Right lobe of liver (tissue), 6 donors: ENCODE measurements around the gene OR4D2. TPM values are rescaled to one million over a fixed set of nuclear protein-coding genes. Genes with fewer than 3 reads are reported as not detected.
A peak's percentile ranks its signal among the peaks of the same experiment; 100 is the strongest.
"Not testable (repeated sequence)": the region's sequence is repeated elsewhere in the genome, so short reads cannot be mapped to it uniquely, and the experiment has no call there.

ENCODE experiments used
- ATAC-seq, 4 donors: fragments of 200-7000 bp; cut with Tn5 transposase; one replicate each; pipeline ENCODE4 v1.9.1; 2020; ENCODE audit warnings: mild to moderate bottlenecking in 4 of 4, moderate library complexity in 4 of 4
- DNase-seq, 3 donors: peaks; one replicate each; pipeline ENCODE4 v3.0.0-alpha.2; 2020
- H3K27ac ChIP-seq, 3 donors: fragments of 200-600 bp; one replicate each; pipeline ENCODE4 v1.8.0; 2022
- H3K27me3 ChIP-seq, 2 donors: fragments of 200-600 bp; one replicate each; pipeline ENCODE4 v1.8.0; 2022
- H3K36me3 ChIP-seq, 4 donors: fragments of 200-600 bp; sonication (generic) in 1 of 4; one replicate each; pipeline versions ENCODE4 v1.5.1 to v1.8.0; 2017 to 2022; ENCODE audit warnings: control low read depth in 1 of 4
- H3K4me1 ChIP-seq, 4 donors: fragments of 200-600 bp; sonication (generic) in 1 of 4; one replicate each; pipeline versions ENCODE4 v1.5.1 to v1.8.0; 2017 to 2022; ENCODE audit warnings: control low read depth in 1 of 4
- H3K4me3 ChIP-seq, 3 donors: fragments of 200-600 bp; one replicate each; pipeline ENCODE4 v1.8.0; 2022
- H3K9me3 ChIP-seq, 4 donors: fragments of 200-600 bp; sonication (generic) in 1 of 4; one replicate each; pipeline versions ENCODE4 v1.5.1 to v1.8.0; 2017 to 2022; ENCODE audit warnings: control low read depth in 1 of 4
- CTCF ChIP-seq, 4 donors: fragments of 200-600 bp in 3 of 4; fragments of 450-650 bp in 1 of 4; IDR thresholded peaks; one replicate each; pipeline versions ENCODE4 v1.5.1 to v1.8.0; 2016 to 2022; ENCODE audit warnings: antibody characterized with exemption in 4 of 4, mild to moderate bottlenecking in 2 of 4
- POLR2A ChIP-seq: fragments of 450-650 bp; IDR thresholded peaks from one replicate; pipeline ENCODE4 v1.6.1; 2017; ENCODE audit warnings: antibody characterized with exemption, mild to moderate bottlenecking
- WGBS: methylation state at CpG from one replicate; pipeline ENCODE4 v1.1.6; 2018; ENCODE audit warnings: low coverage, low lambda C conversion rate; ENCODE audit not compliant: insufficient coverage; ENCODE audit errors: missing lambda C conversion rate; 5-methylcytosine and 5-hydroxymethylcytosine counted together
- intact Hi-C, 2 donors: fragments of 100-400 bp; cut with DNase I; formaldehyde crosslinking; loops; one replicate each; pipeline versions ENCODE4 v1.11.2 to v1.14.1; 2022
- total RNA-seq, 6 experiments: library from RNA; depleted of rRNA in 2 of 6; stranded (reverse); fragments of >200 nt in 2 of 6; fragmentation: NEBNext Ultra II Directional in 3 of 6; extraction: Animal tissue kit (Norgen Biotek cat#: 25700) in 3 of 6; gene quantifications; one replicate each; pipeline versions ENCODE4 v1.1.0 to v1.2.4, GENCODE V29; 2016 to 2023
- donor health status: DM: no; HTN: yes; CAD: no.
- donor health status: DM: no; HTN: no; CAD: no.
- donor health status: DM: no; HTN: no; CAD: no.
- donor health status: DM: no; HTN: yes; CAD: no.
- donor health status: DM: no; HTN: yes; CAD: no.

Gene OR4D2
- total RNA-seq, 6 experiments from 2014 or later: not detected

GRCh38 chr17:58121925-58122324 is 44.9 kb upstream of the OR4D2 start:
- H3K9me3 ChIP-seq: no peaks in the 10 kb centered on the region
- WGBS: 43% methylated on average over 5 of the region's 5 CpGs
- ATAC-seq: peak in 1 of 4 donors; percentile 19
- TF ChIP-seq POLR2A (no peak), CTCF (IDR thresholded peaks at IDR 0.05) (peak in 2 of 4 donors; percentile 4 to 12)
- H3K4me3 ChIP-seq: no peak overlapping the region
- no peak for DNase-seq
- H3K4me1 ChIP-seq: no peaks in the 10 kb centered on the region
- no peaks in the 10 kb centered on the region for H3K27me3 ChIP-seq
- intact Hi-C loops: no loop called here
- H3K27ac ChIP-seq: no peak overlapping the region
- no peaks in the 10 kb centered on the region for H3K36me3 ChIP-seq

DNA sequence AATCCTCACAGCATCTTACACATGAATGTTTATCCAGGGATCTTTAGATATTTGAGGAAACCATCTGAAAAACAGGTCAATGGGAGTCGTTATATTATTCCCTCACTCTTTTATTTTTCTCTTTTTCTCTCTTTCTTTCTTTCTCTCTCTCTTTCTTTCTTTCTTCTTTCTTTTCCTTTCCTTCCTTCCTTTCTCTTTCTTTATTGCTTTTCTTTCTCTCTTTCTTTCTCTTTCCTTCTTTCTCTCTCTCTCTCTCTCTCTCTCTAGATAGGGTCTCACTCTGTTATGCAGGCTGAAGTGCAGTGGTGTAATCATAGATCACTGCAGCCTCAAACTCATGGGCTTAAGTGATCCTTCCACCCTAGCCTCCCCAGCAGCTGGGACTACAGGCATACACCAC is 38.9 kb upstream of the OR4D2 start:
- no peaks in the 10 kb centered on the region for H3K27me3 ChIP-seq
- H3K4me1 ChIP-seq: no peaks in the 10 kb centered on the region
- 19% methylated on average over 1 of the region's 1 CpG for WGBS
- no peaks in the 10 kb centered on the region for H3K36me3 ChIP-seq
- H3K27ac ChIP-seq: no peak overlapping the region
- DNase-seq (no peak), ATAC-seq (no peak)
- TF ChIP-seq POLR2A (no peak), CTCF (IDR thresholded peaks at IDR 0.05) (no peak)
- intact Hi-C loops: no loop called here
- H3K4me3 ChIP-seq: no peak overlapping the region
- H3K9me3 ChIP-seq: no peaks in the 10 kb centered on the region

GRCh38 chr17:58132697-58133096 is 34.1 kb upstream of the OR4D2 start:
- DNase-seq, H3K9me3 ChIP-seq, H3K27ac ChIP-seq, H3K4me3 ChIP-seq, ATAC-seq, H3K27me3 ChIP-seq, H3K4me1 ChIP-seq, H3K36me3 ChIP-seq, intact Hi-C loops: not testable (repeated sequence)
- 82% methylated on average over 5 of the region's 5 CpGs for WGBS

DNA sequence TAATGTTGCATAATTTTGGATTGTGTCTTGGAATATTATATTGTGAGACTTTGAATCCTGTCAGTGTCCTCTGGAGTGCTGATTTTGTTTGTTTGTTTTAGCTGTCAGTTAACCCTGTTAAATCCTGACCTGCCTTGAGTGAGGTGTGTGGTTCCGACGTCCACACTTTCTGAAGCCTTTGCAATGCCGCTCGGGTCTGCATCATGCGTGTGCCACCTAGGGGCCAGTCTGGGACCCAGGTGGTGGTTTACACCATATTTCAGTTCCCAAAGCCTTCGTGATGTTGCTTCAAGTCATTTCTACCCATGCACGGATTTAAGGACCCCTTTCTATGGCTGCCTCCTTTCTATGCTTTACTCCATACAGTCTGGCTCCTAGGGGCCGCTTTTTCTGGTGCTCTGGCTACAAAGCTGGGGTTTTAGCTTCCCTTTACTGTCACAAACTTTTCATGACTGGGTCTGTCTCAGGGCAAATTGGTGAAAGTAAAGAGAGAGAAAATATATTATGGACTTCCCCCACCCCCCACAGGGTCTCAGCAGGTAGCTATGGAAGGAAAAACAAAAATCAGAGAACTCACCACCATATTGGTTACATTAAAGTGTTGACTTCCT is 30.0 kb upstream of the OR4D2 start:
- no peak overlapping the region for H3K4me3 ChIP-seq
- no peaks in the 10 kb centered on the region for H3K4me1 ChIP-seq
- peak in 1 of 3 donors; percentile 34 for DNase-seq
- no peak overlapping the region for H3K27ac ChIP-seq
- TF ChIP-seq POLR2A (no peak), CTCF (IDR thresholded peaks at IDR 0.05) (peak; percentile 25 to 60 (median 44))
- H3K27me3 ChIP-seq: no peaks in the 10 kb centered on the region
- no peaks in the 10 kb centered on the region for H3K9me3 ChIP-seq
- WGBS: 14% methylated on average over 8 of the region's 8 CpGs
- peak; percentile 70 to 76 (median 72) for ATAC-seq
- H3K36me3 ChIP-seq: no peaks in the 10 kb centered on the region
- intact Hi-C loops: no loop called here

- DNase-seq: no peak
- Histone ChIP-seq H3K36me3 (no peaks in the 10 kb centered on the region), H3K9me3 (peaks cover 0 to 4% (median 0%) of the 10 kb centered on the region in 4 donors), H3K27ac (no peak overlapping the region), H3K4me1 (no peaks in the 10 kb centered on the region), H3K27me3 (no peaks in the 10 kb centered on the region), H3K4me3 (no peak overlapping the region)
- TF ChIP-seq CTCF (IDR thresholded peaks at IDR 0.05): no peak
- no peak for TF ChIP-seq POLR2A
- ATAC-seq: no peak
- intact Hi-C loops: no loop called here
- 81% methylated on average over 5 of the region's 5 CpGs for WGBS
Observed at GRCh38 chr17:58141505-58141904, 25.3 kb upstream of the OR4D2 start.

GRCh38 chr17:58143335-58143734 is 23.4 kb upstream of the OR4D2 start:
- H3K9me3 ChIP-seq, H3K4me3 ChIP-seq, H3K27me3 ChIP-seq, ATAC-seq, H3K36me3 ChIP-seq, intact Hi-C loops, H3K4me1 ChIP-seq, DNase-seq, H3K27ac ChIP-seq: not testable (repeated sequence)
- 44% methylated on average over 3 of the region's 4 CpGs for WGBS
